IPS DF 6.9 (cell line): ENCODE measurements around the gene LTO1.

Experiments used
- DNase-seq: peaks from one replicate; pipeline ENCODE4 v3.0.0-alpha.2; 2013; ENCODE audit warnings: low read depth, low spot score
- H3K27ac ChIP-seq: one replicate; pipeline ENCODE4 v1.5.1; 2013; ENCODE audit warnings: low read length, control low read depth
- H3K27me3 ChIP-seq: 2 replicates; pipeline ENCODE4 v1.6.1; 2013; ENCODE audit warnings: mild to moderate bottlenecking, low read length; ENCODE audit not compliant: control insufficient read depth, insufficient read depth
- H3K36me3 ChIP-seq: 2 replicates; pipeline ENCODE4 v1.6.1; 2013; ENCODE audit warnings: low read length; ENCODE audit not compliant: control insufficient read depth, insufficient read depth
- H3K4me1 ChIP-seq: 2 replicates; pipeline ENCODE4 v1.6.1; 2013; ENCODE audit warnings: low read length; ENCODE audit not compliant: control insufficient read depth, insufficient read depth
- H3K4me3 ChIP-seq: 2 replicates; pipeline ENCODE4 v1.5.1; 2013; ENCODE audit warnings: mild to moderate bottlenecking, low read length
- H3K9me3 ChIP-seq: 2 replicates; pipeline ENCODE4 v1.6.1; 2013; ENCODE audit warnings: low read length, inconsistent platforms; ENCODE audit not compliant: control insufficient read depth, insufficient read depth
- WGBS: extraction: QIAGEN DNeasy Blood & Tissue Kit; methylation state at CpG from one replicate; pipeline ENCODE4 v1.1.7; 2013; ENCODE audit warnings: mixed read lengths, missing lambda C conversion rate; ENCODE audit not compliant: insufficient read length, insufficient coverage; 5-methylcytosine and 5-hydroxymethylcytosine counted together

LTO1 gene

GRCh38 chr11:69651834-69652620, 23.1 kb downstream of the LTO1 start:
- no peak overlapping the region for H3K27ac ChIP-seq
- no peaks in the 10 kb centered on the region for H3K4me1 ChIP-seq
- DNase-seq = no peak
- H3K9me3 ChIP-seq = no peaks in the 10 kb centered on the region
- H3K27me3 ChIP-seq = no peaks in the 10 kb centered on the region
- no peak overlapping the region for H3K4me3 ChIP-seq
- WGBS = no CpG with 5 or more reads among the region's 15 CpGs
- H3K36me3 ChIP-seq = peaks cover 47% of the 10 kb centered on the region

DNA sequence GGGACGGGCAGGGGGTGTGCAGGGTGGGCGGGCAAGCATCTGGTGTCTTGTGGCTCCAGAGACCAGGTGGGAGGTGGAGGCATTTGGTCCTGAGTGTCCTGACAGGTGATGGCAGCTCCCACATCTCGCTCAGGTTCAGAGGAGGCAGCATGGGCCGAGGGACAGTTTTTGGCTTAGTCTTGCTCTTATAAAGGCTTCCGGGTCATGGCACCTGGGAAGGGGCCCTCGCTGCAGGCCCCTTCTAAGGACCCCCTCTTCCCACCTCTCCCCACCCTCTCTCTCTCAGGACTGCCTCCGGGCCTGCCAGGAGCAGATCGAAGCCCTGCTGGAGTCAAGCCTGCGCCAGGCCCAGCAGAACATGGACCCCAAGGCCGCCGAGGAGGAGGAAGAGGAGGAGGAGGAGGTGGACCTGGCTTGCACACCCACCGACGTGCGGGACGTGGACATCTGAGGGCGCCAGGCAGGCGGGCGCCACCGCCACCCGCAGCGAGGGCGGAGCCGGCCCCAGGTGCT, 24.3 kb downstream of the LTO1 start:
- Histone ChIP-seq H3K9me3 (no peaks in the 10 kb centered on the region), H3K36me3 (peaks cover 53% of the 10 kb centered on the region), H3K4me1 (no peaks in the 10 kb centered on the region), H3K27me3 (no peaks in the 10 kb centered on the region), H3K4me3 (no peak overlapping the region), H3K27ac (no peak overlapping the region)
- WGBS = no CpG with 5 or more reads among the region's 23 CpGs
- DNase-seq = no peak

DNA sequence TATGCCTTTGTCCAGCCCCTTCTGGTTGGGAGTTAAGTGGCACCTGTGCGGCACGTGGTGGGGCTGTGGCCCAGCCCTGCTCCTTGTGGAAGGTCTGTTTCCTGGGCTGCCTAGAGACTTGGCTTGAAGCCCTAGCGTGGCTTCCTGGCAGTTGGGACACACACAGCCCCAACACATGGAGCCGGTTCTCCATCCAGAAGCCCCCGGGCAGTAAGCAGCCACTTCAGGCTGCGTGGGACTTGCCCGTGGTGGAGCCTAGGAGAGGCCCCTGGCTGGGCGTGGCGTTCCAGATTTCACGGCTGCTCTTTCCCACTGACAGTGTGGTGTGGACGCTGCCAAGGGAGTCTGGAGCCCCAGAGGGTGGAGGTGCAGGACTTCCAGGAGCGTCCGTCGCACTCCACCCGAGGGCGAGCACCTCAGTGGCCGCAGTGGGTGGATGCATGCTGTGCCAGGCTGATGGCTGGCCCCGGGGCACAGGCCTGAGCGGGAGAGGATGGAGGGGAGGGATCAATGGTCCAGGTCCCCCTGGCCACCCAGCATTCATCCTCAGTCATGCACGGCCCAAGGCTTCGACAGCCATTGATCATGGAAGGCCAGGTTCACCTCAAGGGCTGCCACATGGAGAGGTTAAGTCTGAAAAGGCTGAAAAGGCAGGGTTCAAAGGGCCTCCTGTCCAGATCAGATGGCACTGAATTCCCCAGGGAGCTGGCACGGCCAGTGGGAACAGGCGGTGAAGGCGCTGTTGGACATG, 24.9 kb downstream of the LTO1 start:
- no peak overlapping the region for H3K4me3 ChIP-seq
- no peak overlapping the region for H3K27ac ChIP-seq
- H3K4me1 ChIP-seq = no peaks in the 10 kb centered on the region
- peaks cover 59% of the 10 kb centered on the region for H3K36me3 ChIP-seq
- no peak for DNase-seq
- no peaks in the 10 kb centered on the region for H3K27me3 ChIP-seq
- H3K9me3 ChIP-seq = no peaks in the 10 kb centered on the region
- WGBS = no CpG with 5 or more reads among the region's 24 CpGs

DNA sequence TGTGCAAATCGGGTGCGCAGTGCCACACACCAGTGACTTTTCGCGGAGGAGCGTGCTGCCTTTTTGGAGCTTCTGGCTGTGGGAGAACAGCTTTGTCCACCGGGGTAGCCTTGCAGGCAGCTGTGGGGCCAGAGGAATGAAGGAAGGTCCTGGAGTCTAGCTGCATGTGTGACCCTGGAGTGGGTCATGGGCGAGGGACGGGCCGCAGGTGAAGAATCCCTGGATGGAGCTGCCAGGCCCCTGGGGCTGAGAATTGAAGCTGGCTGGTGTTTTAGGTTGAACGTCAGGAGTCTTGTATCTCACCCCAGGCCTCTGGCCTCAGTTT, 25.6 kb downstream of the LTO1 start:
- H3K36me3 ChIP-seq = peaks cover 65% of the 10 kb centered on the region
- DNase-seq = no peak
- no peaks in the 10 kb centered on the region for H3K4me1 ChIP-seq
- WGBS = no CpG with 5 or more reads among the region's 10 CpGs
- H3K27ac ChIP-seq = no peak overlapping the region
- no peaks in the 10 kb centered on the region for H3K27me3 ChIP-seq
- no peak overlapping the region for H3K4me3 ChIP-seq
- H3K9me3 ChIP-seq = no peaks in the 10 kb centered on the region

DNA sequence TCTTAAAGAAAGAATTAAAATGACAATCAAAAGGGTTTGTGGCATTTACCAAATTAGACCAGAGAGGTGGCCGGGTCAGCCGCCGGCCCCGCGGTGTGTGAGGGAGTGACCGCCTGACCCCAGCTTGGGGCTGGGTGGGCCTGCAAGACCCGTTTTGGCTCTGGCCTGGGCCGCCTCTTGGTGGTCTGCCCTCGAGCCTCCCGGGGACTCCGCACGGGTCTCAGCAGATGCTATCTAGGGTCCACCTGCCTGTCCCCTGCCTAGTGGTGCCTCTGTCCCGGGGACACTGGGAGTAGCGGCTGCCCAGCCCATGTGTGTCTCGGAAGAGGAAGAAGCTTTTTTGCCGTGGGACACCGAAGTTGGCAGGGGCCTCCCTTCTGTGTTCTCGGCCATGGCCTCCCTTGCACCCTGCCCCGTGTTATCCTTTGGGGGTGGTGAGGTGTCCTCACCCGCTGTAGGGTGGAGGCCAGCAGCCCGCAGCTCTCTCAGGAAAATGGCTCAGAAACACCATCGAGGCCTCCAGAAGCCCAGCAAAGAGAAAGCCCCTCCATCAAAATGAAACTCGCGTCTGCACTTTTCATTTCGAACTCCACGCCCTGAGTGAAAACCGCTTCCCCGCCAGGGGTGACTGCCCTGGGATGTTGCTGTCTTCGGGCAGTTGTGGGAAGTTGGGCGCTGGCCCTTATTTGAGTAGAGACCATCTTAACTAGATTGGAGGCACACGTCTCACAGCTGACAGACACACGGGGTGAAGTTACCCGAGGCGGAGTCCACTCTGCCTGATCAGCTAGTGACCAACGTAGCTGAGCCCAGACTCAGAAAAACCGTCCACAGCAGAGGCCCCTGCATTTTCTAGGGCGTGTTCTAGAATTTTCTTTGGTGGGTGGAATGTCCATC, 26.2 kb downstream of the LTO1 start:
- peaks cover 65% of the 10 kb centered on the region for H3K36me3 ChIP-seq
- H3K27me3 ChIP-seq = no peaks in the 10 kb centered on the region
- no peak overlapping the region for H3K4me3 ChIP-seq
- DNase-seq = no peak
- WGBS = no CpG with 5 or more reads among the region's 37 CpGs
- 0 out of 2 replicates have a peak, but pooled peaks cover 2% of the 10 kb centered on the region for H3K4me1 ChIP-seq
- H3K27ac ChIP-seq = no peak overlapping the region
- no peaks in the 10 kb centered on the region for H3K9me3 ChIP-seq

GRCh38 chr11:69647761-69648497, 27.2 kb downstream of the LTO1 start:
- DNase-seq = no peak

DNA sequence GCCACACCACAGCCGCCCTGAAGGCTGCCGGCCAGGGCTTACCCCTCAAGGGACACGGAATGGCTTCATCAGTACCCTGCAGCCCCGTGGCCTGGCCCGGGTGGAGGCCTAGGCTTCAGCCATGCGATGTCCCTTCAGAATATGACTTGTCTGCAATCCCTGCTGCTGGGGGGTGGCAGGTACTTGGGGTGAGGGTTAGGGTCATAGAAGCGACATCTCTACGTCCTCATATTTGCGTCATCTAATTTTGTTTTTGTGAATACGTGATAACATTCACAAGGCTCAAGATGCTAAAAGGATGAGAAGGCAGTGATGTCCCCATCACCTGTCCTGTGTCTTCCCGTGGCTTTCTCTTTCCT, 27.8 kb downstream of the LTO1 start:
- Histone ChIP-seq H3K27me3 (no peaks in the 10 kb centered on the region), H3K4me1 (0 out of 2 replicates have a peak, but pooled peaks cover 5% of the 10 kb centered on the region), H3K9me3 (no peaks in the 10 kb centered on the region), H3K36me3 (peaks cover 66% of the 10 kb centered on the region), H3K27ac (no peak overlapping the region), H3K4me3 (no peak overlapping the region)
- WGBS = no CpG with 5 or more reads among the region's 11 CpGs
- DNase-seq = no peak

More at GRCh38 chr11:69647761-69648497, 27.2 kb downstream of the LTO1 start:
- Histone ChIP-seq H3K36me3 (peaks cover 66% of the 10 kb centered on the region), H3K27me3 (no peaks in the 10 kb centered on the region), H3K27ac (no peak overlapping the region), H3K4me3 (no peak overlapping the region), H3K9me3 (no peaks in the 10 kb centered on the region), H3K4me1 (0 out of 2 replicates have a peak, but pooled peaks cover 5% of the 10 kb centered on the region)
- no CpG with 5 or more reads among the region's 28 CpGs for WGBS

- Histone ChIP-seq H3K36me3 (peaks cover 61% of the 10 kb centered on the region), H3K27me3 (no peaks in the 10 kb centered on the region), H3K27ac (no peak overlapping the region), H3K4me3 (no peak overlapping the region), H3K4me1 (0 out of 2 replicates have a peak, but pooled peaks cover 5% of the 10 kb centered on the region), H3K9me3 (no peaks in the 10 kb centered on the region)
- no peak for DNase-seq
- WGBS = no CpG with 5 or more reads among the region's 32 CpGs
Observed at GRCh38 chr11:69646493-69647389, 28.4 kb downstream of the LTO1 start.

DNA sequence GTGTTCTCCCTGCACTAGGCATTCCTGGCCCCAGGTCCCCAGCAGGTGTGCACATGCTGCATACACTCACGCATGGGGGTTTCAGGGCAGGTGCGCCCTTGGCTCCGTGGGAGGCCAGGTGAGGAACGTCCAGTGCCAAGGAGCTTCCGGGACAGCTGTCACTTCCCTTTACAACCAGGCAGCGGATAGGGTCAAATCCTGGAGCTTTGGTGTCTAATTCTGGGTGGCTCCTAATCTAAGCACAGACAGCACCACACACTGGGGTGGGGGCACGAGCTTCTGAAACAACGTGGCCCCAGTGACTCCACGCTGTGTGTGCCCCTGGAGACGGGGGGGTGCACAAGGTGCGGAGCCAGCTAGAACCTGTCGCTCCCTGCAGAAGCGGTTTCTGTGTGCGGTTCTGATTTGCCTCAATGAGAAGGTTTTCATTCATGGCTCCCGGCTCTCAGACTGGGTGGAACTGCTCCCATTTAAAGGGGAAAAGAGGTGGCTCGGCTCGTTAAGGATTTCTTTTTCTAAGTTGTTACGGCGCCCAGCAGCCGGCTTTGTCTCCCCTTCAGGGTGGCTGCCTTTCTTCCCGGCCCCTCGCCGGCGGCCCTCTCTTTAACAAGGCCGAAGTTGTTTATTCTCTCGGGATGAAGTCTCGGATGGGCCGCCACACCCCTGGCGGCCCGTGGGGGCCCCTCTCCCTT, 29.2 kb downstream of the LTO1 start:
- Histone ChIP-seq H3K9me3 (no peaks in the 10 kb centered on the region), H3K27me3 (no peaks in the 10 kb centered on the region), H3K36me3 (peaks cover 58% of the 10 kb centered on the region), H3K27ac (no peak overlapping the region), H3K4me3 (no peak overlapping the region), H3K4me1 (0 out of 2 replicates have a peak, but pooled peaks cover 5% of the 10 kb centered on the region)
- no CpG with 5 or more reads among the region's 30 CpGs for WGBS
- no peak for DNase-seq
